Skeletal muscle tissue (tissue), 4 donors: ENCODE measurements around the gene EIF4E3. TPM values are rescaled to one million over a fixed set of nuclear protein-coding genes. Genes with fewer than 3 reads are reported as not detected.
A peak's percentile ranks its signal among the peaks of the same experiment; 100 is the strongest.

Experiments used
- H3K27ac ChIP-seq: one replicate; pipeline ENCODE4 v1.7.0; 2013; ENCODE audit warnings: mild to moderate bottlenecking, low read depth, low read length, inconsistent platforms
- H3K27me3 ChIP-seq, 3 donors: one replicate each; pipeline ENCODE4 v1.7.0; 2013; ENCODE audit warnings: low read length in 3 of 3; ENCODE audit not compliant: control insufficient read depth in 3 of 3, insufficient read depth in 3 of 3
- H3K36me3 ChIP-seq, 3 donors: one replicate each; pipeline ENCODE4 v1.7.0; 2013; ENCODE audit warnings: low read length in 3 of 3; ENCODE audit not compliant: control insufficient read depth in 3 of 3, insufficient read depth in 3 of 3
- H3K4me1 ChIP-seq, 3 donors: one replicate each; pipeline ENCODE4 v1.7.0; 2013; ENCODE audit warnings: low read length in 3 of 3, mild to moderate bottlenecking in 3 of 3; ENCODE audit not compliant: control insufficient read depth in 3 of 3, insufficient read depth in 3 of 3
- H3K4me3 ChIP-seq, 3 donors: one replicate each; pipeline ENCODE4 v1.7.0; 2013; ENCODE audit warnings: low read length in 3 of 3
- H3K9ac ChIP-seq, 3 donors: one replicate each; pipeline ENCODE4 v1.7.0; 2013; ENCODE audit warnings: low read length in 3 of 3, mild to moderate bottlenecking in 3 of 3, moderate library complexity in 2 of 3, low read depth in 1 of 3
- H3K9me3 ChIP-seq, 3 donors: one replicate each; pipeline ENCODE4 v1.7.0; 2013; ENCODE audit warnings: low read length in 3 of 3; ENCODE audit not compliant: control insufficient read depth in 3 of 3
- total RNA-seq: library from RNA; depleted of rRNA; stranded (reverse); fragments of >200 nt; gene quantifications from one replicate; pipeline ENCODE4 v1.2.3, GENCODE V29; 2014
- donor health status: Osteomylitis.

Gene EIF4E3
- total RNA-seq, 1 donor from 2014 or later: 2.6 TPM

- Histone ChIP-seq H3K27ac (no peak overlapping the region), H3K36me3 (no peaks in the 10 kb centered on the region), H3K27me3 (peaks cover 17 to 42% (median 26%) of the 10 kb centered on the region in 3 donors), H3K4me1 (peaks cover 2 to 5% (median 3%) of the 10 kb centered on the region in 3 donors), H3K9me3 (no peaks in the 10 kb centered on the region), H3K4me3 (peak overlapping the region; percentile 13 to 34 (median 27)), H3K9ac (no peak overlapping the region)
These were observed 27.9 kb upstream of the EIF4E3 start for GRCh38 chr3:71752831-71753700.

DNA sequence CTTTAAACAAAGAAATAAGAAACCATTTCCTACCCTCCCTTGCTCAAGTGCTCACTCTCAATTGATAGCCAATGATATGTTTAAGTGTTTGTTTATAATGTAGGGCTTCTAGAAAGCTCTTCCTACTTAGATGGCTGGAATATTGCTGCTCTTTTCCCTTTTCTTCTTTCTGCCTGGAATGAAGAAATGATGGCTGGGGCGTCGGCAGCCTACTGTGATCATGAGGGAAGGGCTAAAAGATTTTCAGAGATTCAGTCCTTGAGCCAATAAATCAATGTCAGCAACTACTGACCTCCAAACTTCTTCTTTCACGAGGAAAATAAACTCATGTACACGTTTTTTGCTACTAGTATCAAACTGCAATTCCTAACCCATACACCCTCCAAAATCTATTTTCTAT lies 26.4 kb upstream of the EIF4E3 start:
- no peaks in the 10 kb centered on the region for H3K9me3 ChIP-seq
- H3K9ac ChIP-seq: no peak overlapping the region
- peaks cover 2 to 5% (median 3%) of the 10 kb centered on the region in 3 donors for H3K4me1 ChIP-seq
- H3K4me3 ChIP-seq: no peak overlapping the region
- no peaks in the 10 kb centered on the region for H3K36me3 ChIP-seq
- peaks cover 11 to 34% (median 20%) of the 10 kb centered on the region in 3 donors for H3K27me3 ChIP-seq
- no peak overlapping the region for H3K27ac ChIP-seq

DNA sequence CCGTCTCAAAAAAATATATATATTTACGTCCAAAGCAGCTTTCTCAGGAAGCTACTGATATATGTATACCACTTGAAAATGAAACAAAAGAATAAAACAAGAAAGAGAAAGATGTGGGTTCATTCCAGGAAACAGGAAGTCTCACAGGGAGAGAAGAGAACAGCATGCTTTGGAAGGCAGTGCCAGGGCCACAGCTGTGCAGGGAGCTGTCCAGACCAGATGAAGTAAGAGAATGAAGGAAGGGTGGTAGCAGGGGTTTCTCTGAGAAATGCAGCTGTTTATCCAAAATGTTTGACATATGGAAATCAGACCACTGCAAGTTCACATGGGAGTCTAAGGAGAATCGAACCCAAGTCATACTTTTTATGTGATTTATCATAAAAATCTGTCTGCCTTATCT lies 19.5 kb upstream of the EIF4E3 start:
- Histone ChIP-seq H3K27me3 (no peaks in the 10 kb centered on the region), H3K36me3 (no peaks in the 10 kb centered on the region), H3K27ac (no peak overlapping the region), H3K9me3 (peaks cover 4 to 11% (median 4%) of the 10 kb centered on the region in 3 donors), H3K9ac (no peak overlapping the region), H3K4me1 (no peaks in the 10 kb centered on the region), H3K4me3 (no peak overlapping the region)

DNA sequence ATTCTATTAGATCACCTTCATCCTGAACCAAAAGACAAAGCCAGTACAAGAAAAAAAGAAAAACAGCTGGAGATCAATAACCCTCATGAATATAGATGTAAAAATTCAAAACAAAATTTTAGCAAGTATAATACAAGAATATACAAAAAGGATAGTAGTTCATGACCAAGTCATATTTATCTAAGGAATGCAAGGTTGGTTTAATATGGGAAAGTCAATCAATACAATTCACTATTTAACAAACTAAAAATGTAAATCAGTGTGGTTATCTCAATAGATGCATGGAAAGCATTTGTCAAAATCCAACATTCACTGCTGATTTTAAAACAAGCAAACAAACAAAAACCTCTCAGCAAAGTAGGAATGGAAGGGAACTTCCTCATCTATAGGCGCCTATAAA lies 17.4 kb upstream of the EIF4E3 start:
- Histone ChIP-seq H3K27me3 (no peaks in the 10 kb centered on the region), H3K9ac (no peak overlapping the region), H3K9me3 (peaks cover 4 to 11% (median 4%) of the 10 kb centered on the region in 3 donors), H3K36me3 (no peaks in the 10 kb centered on the region), H3K4me3 (no peak overlapping the region), H3K4me1 (no peaks in the 10 kb centered on the region), H3K27ac (no peak overlapping the region)

DNA sequence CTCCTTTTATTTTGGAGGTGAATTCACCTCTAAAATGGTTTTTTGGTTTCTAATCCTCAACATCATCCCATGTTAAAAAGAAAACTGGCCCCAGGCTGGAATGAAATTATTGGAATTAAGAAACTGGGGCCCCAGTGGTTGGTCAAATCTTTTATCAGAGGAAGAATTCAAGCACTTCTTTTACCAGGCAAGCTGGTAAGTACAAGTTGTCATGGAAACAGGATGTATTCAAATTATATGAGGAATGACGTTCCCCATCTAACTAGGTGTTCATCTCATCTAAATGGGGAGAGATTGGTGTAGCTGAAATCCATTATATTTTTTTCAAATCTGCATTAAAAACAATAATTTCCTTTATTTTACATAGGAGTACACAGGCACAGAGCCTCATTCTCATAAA lies 9.7 kb upstream of the EIF4E3 start:
- H3K36me3 ChIP-seq: no peaks in the 10 kb centered on the region

DNA sequence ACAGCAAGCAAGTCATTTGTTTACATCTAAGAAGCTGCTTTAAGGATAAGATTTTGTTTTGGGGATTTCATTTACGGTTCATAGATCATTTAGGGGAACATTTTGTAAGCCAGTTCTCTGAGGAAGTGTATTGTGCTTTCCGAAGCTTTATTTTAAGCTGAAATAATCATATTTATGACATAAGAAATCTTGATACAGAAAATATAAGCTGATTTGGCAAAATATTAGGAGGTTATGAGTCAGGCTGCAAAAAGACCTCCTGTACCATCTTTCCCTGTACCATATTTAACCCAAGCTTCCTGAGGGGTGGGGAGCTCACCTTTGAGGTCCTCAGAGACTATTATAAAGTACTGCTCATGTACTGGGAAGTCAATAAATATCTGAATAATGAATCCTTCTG lies 8.1 kb upstream of the EIF4E3 start:
- H3K9ac ChIP-seq: no peak overlapping the region
- H3K9me3 ChIP-seq: no peaks in the 10 kb centered on the region
- H3K36me3 ChIP-seq: no peaks in the 10 kb centered on the region
- peaks cover 0 to 6% (median 2%) of the 10 kb centered on the region in 3 donors for H3K4me1 ChIP-seq
- H3K27ac ChIP-seq: no peak overlapping the region
- no peak overlapping the region for H3K4me3 ChIP-seq
- peaks cover 0 to 3% (median 2%) of the 10 kb centered on the region in 3 donors for H3K27me3 ChIP-seq

More for the DNA sequence above, 9.7 kb upstream of the EIF4E3 start:
- Histone ChIP-seq H3K27ac (no peak overlapping the region), H3K4me1 (peaks cover 0 to 2% (median 0%) of the 10 kb centered on the region in 3 donors), H3K4me3 (no peak overlapping the region), H3K27me3 (peaks cover 0 to 2% (median 0%) of the 10 kb centered on the region in 3 donors), H3K9ac (no peak overlapping the region), H3K9me3 (no peaks in the 10 kb centered on the region)

- Histone ChIP-seq H3K9ac (no peak overlapping the region), H3K27ac (no peak overlapping the region)
These were observed 7.4 kb upstream of the EIF4E3 start for GRCh38 chr3:71732637-71733036.

DNA sequence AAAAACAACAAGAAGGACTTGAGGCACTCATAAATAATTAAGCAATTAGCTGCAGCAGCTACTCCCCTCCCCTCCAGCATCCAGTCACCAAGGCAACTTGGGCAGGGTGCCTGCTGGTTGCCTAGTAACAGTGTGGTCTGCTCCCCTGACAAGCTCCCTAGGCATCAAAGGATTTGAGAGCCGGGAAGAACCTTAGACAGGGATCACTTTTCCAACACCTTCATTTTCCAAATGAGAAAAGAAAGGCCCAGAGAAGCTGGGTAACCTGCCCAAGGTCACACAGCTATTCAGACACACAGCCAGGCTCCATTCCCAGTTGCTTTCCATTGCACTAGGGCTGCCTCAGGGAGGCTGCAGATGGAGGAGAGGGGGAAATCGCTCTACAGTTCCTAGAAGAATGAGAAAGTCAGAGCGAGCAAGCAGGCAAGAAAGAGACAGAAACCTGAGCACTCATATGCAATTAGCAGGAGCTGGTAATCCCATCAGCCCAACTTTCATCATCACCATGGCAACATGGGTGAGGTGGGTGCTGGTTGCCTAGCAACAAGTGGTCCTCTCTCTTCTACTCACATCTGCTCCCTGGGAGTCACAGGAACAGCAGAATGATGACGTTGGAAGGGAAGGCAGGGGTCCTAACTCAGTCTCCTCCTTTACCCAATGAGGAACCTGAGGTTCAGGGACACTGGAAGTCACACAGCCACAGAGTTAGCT lies 3.6 kb upstream of the EIF4E3 start:
- H3K27ac ChIP-seq: no peak overlapping the region
- H3K9me3 ChIP-seq: no peaks in the 10 kb centered on the region
- H3K4me1 ChIP-seq: peaks cover 8 to 26% (median 15%) of the 10 kb centered on the region in 3 donors
- peaks cover 0 to 3% (median 0%) of the 10 kb centered on the region in 3 donors for H3K27me3 ChIP-seq
- no peak overlapping the region for H3K9ac ChIP-seq
- no peak overlapping the region for H3K4me3 ChIP-seq
- H3K36me3 ChIP-seq: no peaks in the 10 kb centered on the region

More at GRCh38 chr3:71732637-71733036, 7.4 kb upstream of the EIF4E3 start:
- Histone ChIP-seq H3K4me1 (peaks cover 0 to 6% (median 2%) of the 10 kb centered on the region in 3 donors), H3K9me3 (no peaks in the 10 kb centered on the region), H3K27me3 (peaks cover 0 to 3% (median 2%) of the 10 kb centered on the region in 3 donors), H3K36me3 (no peaks in the 10 kb centered on the region), H3K4me3 (no peak overlapping the region)

DNA sequence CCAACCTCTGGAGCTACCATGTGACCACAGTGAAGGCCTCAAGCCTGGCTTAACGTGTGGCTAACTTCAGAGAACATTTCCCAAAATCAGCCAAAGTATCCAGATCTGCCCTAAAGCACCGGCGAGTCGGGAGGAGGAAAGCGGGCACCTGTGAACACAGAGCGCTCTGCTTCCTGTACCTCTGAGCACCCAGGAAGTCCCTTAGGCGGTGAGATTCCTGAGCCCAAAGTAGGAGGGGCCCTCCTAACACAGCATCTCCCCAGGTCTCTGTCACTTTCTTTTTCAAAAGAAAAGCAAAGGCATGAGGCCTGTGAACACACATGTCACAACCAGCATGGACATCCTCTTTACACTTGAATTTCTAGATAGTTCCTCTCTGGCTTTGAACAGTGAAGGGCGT lies 944 bp upstream of the EIF4E3 start:
- Histone ChIP-seq H3K9me3 (no peaks in the 10 kb centered on the region), H3K27me3 (peaks cover 0 to 3% (median 0%) of the 10 kb centered on the region in 3 donors)

More for the DNA sequence above, 944 bp upstream of the EIF4E3 start:
- peak overlapping the region in 1 of 3 donors; percentile 75 for H3K4me3 ChIP-seq
- peaks cover 9 to 34% (median 18%) of the 10 kb centered on the region in 3 donors for H3K4me1 ChIP-seq
- peak overlapping the region in 2 of 3 donors; percentile 73 to 83 for H3K9ac ChIP-seq
- no peaks in the 10 kb centered on the region for H3K36me3 ChIP-seq
- no peak overlapping the region for H3K27ac ChIP-seq
